Kidney (tissue), 14 donors: ENCODE data around the gene KY. TPM values are rescaled to one million over a fixed set of nuclear protein-coding genes. Genes with fewer than 3 reads are reported as not detected.

Experiments used
- DNase-seq, 5 donors: peaks; one replicate each; pipeline ENCODE4 v3.0.0-alpha.2; 2013 to 2020
- FAIRE-seq: peaks from 2 replicates; lab custom pipeline; 2012; peaks lifted over from hg19 to GRCh38; lab: Jason Lieb, UNC
- H3K27ac ChIP-seq, 2 donors: one replicate each; pipeline ENCODE4 v1.7.0; 2013; ENCODE audit warnings: low read depth in 2 of 2, low read length in 2 of 2, inconsistent platforms in 1 of 2
- H3K27me3 ChIP-seq: one replicate; pipeline ENCODE4 v1.7.1; 2013; ENCODE audit warnings: low read length, inconsistent platforms; ENCODE audit not compliant: control insufficient read depth, insufficient read depth
- H3K36me3 ChIP-seq, 3 donors: one replicate each; pipeline versions ENCODE4 v1.7.0 to v1.7.1; 2013; ENCODE audit warnings: low read length in 3 of 3, control low read depth in 1 of 3, inconsistent platforms in 1 of 3; ENCODE audit not compliant: insufficient read depth in 3 of 3, control insufficient read depth in 2 of 3
- H3K4me1 ChIP-seq, 3 donors: one replicate each; pipeline versions ENCODE4 v1.7.0 to v1.7.1; 2013; ENCODE audit warnings: low read length in 3 of 3, inconsistent platforms in 1 of 3, low read depth in 1 of 3; ENCODE audit not compliant: control insufficient read depth in 2 of 3, insufficient read depth in 2 of 3
- H3K4me3 ChIP-seq, 3 donors: one replicate each; pipeline versions ENCODE4 v1.7.0 to v1.8.1; 2013; ENCODE audit warnings: low read length in 3 of 3, control low read depth in 1 of 3, inconsistent platforms in 1 of 3
- H3K9ac ChIP-seq, 3 donors: one replicate each; pipeline versions ENCODE4 v1.7.0 to v1.7.1; 2013; ENCODE audit warnings: low read length in 3 of 3, control low read depth in 1 of 3, inconsistent platforms in 1 of 3
- H3K9me3 ChIP-seq, 3 donors: one replicate each; pipeline versions ENCODE4 v1.7.0 to v1.7.1; 2013; ENCODE audit warnings: low read length in 3 of 3, control low read depth in 1 of 3, inconsistent platforms in 1 of 3; ENCODE audit not compliant: control insufficient read depth in 2 of 3, insufficient read depth in 1 of 3
- intact Hi-C: fragments of 100-400 bp; cut with DNase I; formaldehyde crosslinking; loops from one replicate; pipeline ENCODE4 v1.11.1; 2022
- polyA plus RNA-seq: library from polyadenylated mRNA; stranded (reverse); fragments of 350-450 nt; fragmentation: Illumina TruSeq; extraction: RNeasy Lipid Tissue Mini Kit (QIAGEN cat#74804); gene quantifications from one replicate; pipeline ENCODE4 v1.2.3, GENCODE V29; 2014; ENCODE audit warnings: low read depth, low replicate concordance; ENCODE audit not compliant: insufficient read depth
- total RNA-seq: library from RNA; stranded (reverse); fragmentation: NEBNext Ultra II Directional; extraction: Animal tissue kit (Norgen Biotek cat#: 25700); gene quantifications from one replicate; pipeline ENCODE4 v1.2.1, GENCODE V29; 2021
- TF ChIP-seq, protein P1 (sequence below): IDR thresholded peaks from 3 replicates; pipeline ENCODE4 v1.5.1; 2012; ENCODE audit warnings: mild to moderate bottlenecking, moderate library complexity, borderline replicate concordance; ENCODE audit not compliant: insufficient read depth; ENCODE audit errors: extremely low read depth
- donor health status: control.
- donor health status: control.
- donor health status: control.
- donor health status: control.
- donor health status: control.
- donor health status: DM: yes; HTN: yes; CAD: no.
- donor health status: Normal renal cell carcinoma (clear cell type).

KY gene
- total and polyA plus RNA-seq, 2 donors from 2014 or later, result 0.50 to 0.69 TPM

DNA sequence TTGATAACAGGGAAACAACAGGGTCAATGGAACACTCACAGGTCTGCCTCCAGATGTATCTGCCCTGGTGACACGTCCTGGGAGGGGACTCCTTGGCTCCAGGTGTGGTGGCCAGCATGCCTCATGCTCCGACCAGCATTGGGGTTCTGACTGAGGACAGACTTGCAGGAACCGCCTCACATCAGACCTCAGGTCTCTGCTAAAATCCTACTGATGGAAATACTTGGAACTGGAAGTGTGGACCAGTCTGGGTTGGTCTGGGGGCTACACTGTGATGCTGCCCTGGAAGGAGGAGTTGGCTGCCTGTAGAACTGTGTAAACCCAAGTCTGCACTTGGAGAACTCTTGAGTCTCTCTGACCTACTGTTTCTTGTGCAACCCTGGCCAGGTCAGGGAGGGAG, 17.1 kb upstream of the KY start:
- TF ChIP-seq, protein P1, sequence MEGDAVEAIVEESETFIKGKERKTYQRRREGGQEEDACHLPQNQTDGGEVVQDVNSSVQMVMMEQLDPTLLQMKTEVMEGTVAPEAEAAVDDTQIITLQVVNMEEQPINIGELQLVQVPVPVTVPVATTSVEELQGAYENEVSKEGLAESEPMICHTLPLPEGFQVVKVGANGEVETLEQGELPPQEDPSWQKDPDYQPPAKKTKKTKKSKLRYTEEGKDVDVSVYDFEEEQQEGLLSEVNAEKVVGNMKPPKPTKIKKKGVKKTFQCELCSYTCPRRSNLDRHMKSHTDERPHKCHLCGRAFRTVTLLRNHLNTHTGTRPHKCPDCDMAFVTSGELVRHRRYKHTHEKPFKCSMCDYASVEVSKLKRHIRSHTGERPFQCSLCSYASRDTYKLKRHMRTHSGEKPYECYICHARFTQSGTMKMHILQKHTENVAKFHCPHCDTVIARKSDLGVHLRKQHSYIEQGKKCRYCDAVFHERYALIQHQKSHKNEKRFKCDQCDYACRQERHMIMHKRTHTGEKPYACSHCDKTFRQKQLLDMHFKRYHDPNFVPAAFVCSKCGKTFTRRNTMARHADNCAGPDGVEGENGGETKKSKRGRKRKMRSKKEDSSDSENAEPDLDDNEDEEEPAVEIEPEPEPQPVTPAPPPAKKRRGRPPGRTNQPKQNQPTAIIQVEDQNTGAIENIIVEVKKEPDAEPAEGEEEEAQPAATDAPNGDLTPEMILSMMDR, result no peak
- intact Hi-C loops, result no loop called here
- no peak for DNase-seq

DNA sequence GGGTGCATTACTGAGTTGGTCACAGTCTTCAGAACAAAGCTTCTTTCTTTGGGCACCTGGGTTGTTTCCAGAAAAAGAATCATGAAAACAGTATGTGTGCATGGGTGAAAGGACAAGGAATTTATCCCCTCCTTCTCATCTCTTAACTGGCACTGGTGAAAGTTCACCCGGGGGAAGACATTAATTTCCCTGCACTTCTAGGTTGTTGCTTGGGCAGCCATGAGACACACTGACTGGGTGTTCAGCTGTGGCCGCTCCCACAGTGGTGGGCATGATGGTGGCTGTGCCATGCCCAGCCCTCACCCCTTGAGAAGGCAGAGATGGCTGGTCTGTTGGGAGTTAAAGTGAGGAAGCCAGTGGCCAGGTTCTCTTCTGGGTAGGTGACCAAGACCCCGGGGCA, 16.6 kb upstream of the KY start:
- H3K27me3 ChIP-seq, result no peaks in the 10 kb centered on the region
- intact Hi-C loops, result no loop called here
- DNase-seq (peak in 3 of 5 donors; percentile 54 to 76 (median 60)), FAIRE-seq (no peak)
- H3K4me1 ChIP-seq, result peaks cover 0 to 3% (median 0%) of the 10 kb centered on the region in 3 donors
- no peak overlapping the region for H3K9ac ChIP-seq
- no peaks in the 10 kb centered on the region for H3K36me3 ChIP-seq
- H3K4me3 ChIP-seq, result no peak overlapping the region
- H3K27ac ChIP-seq, result no peak overlapping the region
- TF ChIP-seq, protein P1, result no peak
- H3K9me3 ChIP-seq, result no peaks in the 10 kb centered on the region

More for the DNA sequence above, 17.1 kb upstream of the KY start:
- H3K4me3 ChIP-seq, result no peak overlapping the region
- H3K9me3 ChIP-seq, result no peaks in the 10 kb centered on the region
- H3K27ac ChIP-seq, result no peak overlapping the region
- H3K36me3 ChIP-seq, result no peaks in the 10 kb centered on the region
- H3K4me1 ChIP-seq, result peaks cover 0 to 3% (median 0%) of the 10 kb centered on the region in 3 donors
- H3K9ac ChIP-seq, result no peak overlapping the region
- no peak for FAIRE-seq
- H3K27me3 ChIP-seq, result no peaks in the 10 kb centered on the region

DNA sequence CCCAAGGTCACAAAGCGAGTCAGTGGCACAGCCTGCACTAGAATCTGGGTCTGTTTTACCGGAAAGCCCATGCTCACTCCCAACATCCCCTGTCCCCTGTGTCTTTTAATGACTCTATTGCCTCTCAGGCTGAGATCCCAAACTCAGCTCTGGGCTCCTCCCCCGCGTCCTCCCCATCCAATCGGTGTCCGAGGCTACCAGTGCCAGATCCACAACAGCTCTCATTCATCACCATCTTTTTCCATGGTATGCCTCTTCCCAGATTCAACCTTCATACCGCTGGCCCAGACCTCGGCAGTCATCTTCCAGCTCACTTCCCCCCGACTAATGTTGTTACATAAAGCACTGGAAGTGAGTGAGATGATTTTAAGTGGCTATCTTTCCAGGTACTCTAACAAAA, 16.1 kb upstream of the KY start:
- intact Hi-C loops, result no loop called here
- Histone ChIP-seq H3K4me3 (no peak overlapping the region), H3K9ac (no peak overlapping the region), H3K4me1 (peaks cover 0 to 3% (median 0%) of the 10 kb centered on the region in 3 donors), H3K36me3 (no peaks in the 10 kb centered on the region), H3K27me3 (no peaks in the 10 kb centered on the region), H3K27ac (no peak overlapping the region), H3K9me3 (no peaks in the 10 kb centered on the region)
- DNase-seq (no peak), FAIRE-seq (no peak)
- TF ChIP-seq, protein P1, result no peak

DNA sequence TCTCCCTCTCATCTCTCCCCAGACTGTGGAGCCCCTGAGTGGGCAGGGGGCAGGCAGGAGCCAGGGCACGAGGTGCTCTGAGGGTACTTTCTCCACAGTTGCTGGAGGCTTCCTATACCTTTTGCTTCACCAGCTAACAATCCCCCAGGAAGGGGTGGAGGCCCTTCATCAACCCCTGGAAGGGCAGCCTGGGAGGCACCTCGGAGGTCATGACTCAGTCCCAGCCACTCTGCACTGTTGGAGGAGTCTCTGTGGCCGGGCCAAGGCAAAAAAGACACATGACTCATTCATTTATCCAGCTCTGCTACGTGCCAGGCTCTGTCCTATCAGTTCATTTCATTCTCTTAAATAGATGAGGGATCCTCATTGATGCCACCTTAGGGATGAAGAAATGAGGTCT, 15.6 kb upstream of the KY start:
- Histone ChIP-seq H3K9me3 (no peaks in the 10 kb centered on the region), H3K9ac (no peak overlapping the region), H3K4me1 (peaks cover 0 to 3% (median 0%) of the 10 kb centered on the region in 3 donors), H3K36me3 (no peaks in the 10 kb centered on the region), H3K4me3 (no peak overlapping the region), H3K27ac (no peak overlapping the region), H3K27me3 (no peaks in the 10 kb centered on the region)
- DNase-seq, result no peak
- intact Hi-C loops, result no loop called here
- TF ChIP-seq, protein P1, result no peak
- FAIRE-seq, result no peak
